BE2C (cell line): ENCODE data around the gene ASB7.

Source experiments
- DNase-seq: peaks from one replicate; pipeline ENCODE4 v3.0.0-alpha.2; 2020
- H3K27me3 ChIP-seq: fragments of 250-450 bp; sonication (Bioruptor Pico); 2 replicates; pipeline ENCODE4 v1.5.1; 2020; ENCODE audit warnings: mild to moderate bottlenecking
- H3K36me3 ChIP-seq: fragments of 250-450 bp; sonication (Bioruptor Pico); 2 replicates; pipeline ENCODE4 v1.5.1; 2020; ENCODE audit warnings: mild to moderate bottlenecking
- H3K4me1 ChIP-seq: fragments of 250-450 bp; sonication (Bioruptor Pico); 2 replicates; pipeline ENCODE4 v1.5.1; 2020
- H3K4me3 ChIP-seq: 2 replicates; pipeline ENCODE4 v1.5.1; 2011; ENCODE audit warnings: low read depth, low read length
- H3K9me3 ChIP-seq: fragments of 250-450 bp; sonication (Bioruptor Pico); 2 replicates; pipeline ENCODE4 v1.5.1; 2020
- TF ChIP-seq, protein P1 (sequence below): IDR thresholded peaks from 2 replicates; pipeline ENCODE4 v1.5.1; 2012; ENCODE audit warnings: mild to moderate bottlenecking, low read depth, low read length

The ASB7 gene

GRCh38 chr15:100631831-100632230 lies 29.4 kb downstream of the ASB7 start:
- no peak for DNase-seq
- Histone ChIP-seq H3K27me3 (no peaks in the 10 kb centered on the region), H3K9me3 (no peaks in the 10 kb centered on the region), H3K4me3 (no peak overlapping the region), H3K36me3 (peaks cover 9% of the 10 kb centered on the region), H3K4me1 (no peaks in the 10 kb centered on the region; the same call in 1 of the 2 replicates)
- TF ChIP-seq, protein P1, sequence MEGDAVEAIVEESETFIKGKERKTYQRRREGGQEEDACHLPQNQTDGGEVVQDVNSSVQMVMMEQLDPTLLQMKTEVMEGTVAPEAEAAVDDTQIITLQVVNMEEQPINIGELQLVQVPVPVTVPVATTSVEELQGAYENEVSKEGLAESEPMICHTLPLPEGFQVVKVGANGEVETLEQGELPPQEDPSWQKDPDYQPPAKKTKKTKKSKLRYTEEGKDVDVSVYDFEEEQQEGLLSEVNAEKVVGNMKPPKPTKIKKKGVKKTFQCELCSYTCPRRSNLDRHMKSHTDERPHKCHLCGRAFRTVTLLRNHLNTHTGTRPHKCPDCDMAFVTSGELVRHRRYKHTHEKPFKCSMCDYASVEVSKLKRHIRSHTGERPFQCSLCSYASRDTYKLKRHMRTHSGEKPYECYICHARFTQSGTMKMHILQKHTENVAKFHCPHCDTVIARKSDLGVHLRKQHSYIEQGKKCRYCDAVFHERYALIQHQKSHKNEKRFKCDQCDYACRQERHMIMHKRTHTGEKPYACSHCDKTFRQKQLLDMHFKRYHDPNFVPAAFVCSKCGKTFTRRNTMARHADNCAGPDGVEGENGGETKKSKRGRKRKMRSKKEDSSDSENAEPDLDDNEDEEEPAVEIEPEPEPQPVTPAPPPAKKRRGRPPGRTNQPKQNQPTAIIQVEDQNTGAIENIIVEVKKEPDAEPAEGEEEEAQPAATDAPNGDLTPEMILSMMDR = no peak

DNA sequence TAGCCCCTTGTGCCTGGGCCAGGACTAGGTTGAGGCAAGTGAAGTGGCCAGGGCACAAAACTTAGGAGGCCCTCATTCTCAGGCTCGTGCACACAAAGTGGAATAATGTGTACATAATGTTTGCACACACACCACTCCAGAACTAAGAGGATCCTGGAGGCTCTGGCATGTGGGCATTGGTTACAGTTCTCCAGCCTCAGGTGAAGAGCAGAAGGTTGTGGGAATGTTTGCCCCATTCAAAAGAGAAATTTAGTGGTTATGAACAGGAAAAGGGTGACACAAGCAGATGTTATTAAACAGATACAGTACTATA lies 31.3 kb downstream of the ASB7 start:
- no peak for DNase-seq
- H3K4me3 ChIP-seq = no peak overlapping the region
- H3K27me3 ChIP-seq = no peaks in the 10 kb centered on the region
- no peaks in the 10 kb centered on the region for H3K9me3 ChIP-seq
- TF ChIP-seq, protein P1 = no peak
- peaks cover 9% of the 10 kb centered on the region for H3K36me3 ChIP-seq
- no peaks in the 10 kb centered on the region; the same call in 1 of the 2 replicates for H3K4me1 ChIP-seq

DNA sequence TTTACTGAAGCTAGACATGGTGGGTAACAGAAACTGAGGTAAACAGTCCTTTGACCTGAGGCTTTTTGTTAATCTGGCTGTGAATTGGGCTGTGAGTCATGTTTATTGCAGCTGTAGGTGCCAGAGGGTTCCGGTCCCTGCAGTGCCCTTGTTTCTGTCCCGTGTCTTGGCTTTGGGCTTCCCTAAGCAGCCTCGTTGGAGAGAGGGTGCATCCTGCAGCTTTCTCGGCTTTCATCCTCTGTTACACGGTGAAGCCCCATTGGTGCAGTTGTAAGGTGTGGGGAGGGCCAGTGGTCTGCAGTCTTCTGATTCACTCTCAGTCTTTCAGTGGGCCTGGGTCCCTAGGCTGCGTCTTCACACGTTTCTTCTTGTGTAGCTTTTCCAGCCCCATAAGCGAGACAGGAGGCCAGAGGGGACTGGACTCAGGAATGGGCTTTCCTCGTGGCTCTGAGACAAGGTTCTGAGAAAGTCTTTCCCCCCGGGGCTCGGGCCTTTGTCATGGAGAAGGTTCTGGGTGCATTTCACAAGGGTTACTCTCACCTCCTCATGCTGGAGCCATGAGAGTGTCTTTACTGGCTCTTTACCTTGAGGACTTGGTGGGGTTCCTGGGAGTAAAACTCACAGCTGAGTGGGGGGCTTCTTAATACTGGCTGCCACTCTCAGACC lies 33.1 kb downstream of the ASB7 start:
- TF ChIP-seq, protein P1 = no peak
- no peaks in the 10 kb centered on the region; the same call in 1 of the 2 replicates for H3K4me1 ChIP-seq
- no peak for DNase-seq

DNA sequence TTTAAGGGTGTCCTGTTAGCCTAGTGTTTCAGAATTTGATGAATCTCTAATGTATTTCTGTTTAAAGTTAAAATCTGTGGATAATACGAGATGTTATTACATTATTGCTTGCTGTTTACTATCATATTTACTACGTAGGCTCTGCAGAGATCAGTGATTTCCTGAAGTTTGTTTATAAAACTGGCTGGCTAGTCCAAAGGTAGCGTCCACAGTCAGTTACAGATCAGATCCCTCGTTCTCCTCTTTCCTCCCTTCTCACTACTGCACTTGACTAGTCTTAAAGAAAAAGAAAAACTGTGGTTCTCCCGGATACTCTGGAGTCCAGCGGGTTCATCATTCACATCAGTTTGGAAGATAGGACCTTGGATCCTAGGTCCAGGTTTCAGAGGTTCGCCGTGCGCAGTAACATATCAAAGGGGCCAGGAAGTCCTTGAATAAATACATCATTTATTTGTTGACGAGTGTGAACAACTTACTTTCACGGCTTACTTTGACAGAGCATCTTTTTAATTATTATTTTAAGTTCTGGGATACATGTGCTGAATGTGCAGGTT lies 35.9 kb downstream of the ASB7 start:
- Histone ChIP-seq H3K27me3 (no peaks in the 10 kb centered on the region), H3K4me3 (no peak overlapping the region), H3K9me3 (no peaks in the 10 kb centered on the region), H3K4me1 (no peaks in the 10 kb centered on the region; the same call in 1 of the 2 replicates), H3K36me3 (no peaks in the 10 kb centered on the region)
- DNase-seq = no peak
- TF ChIP-seq, protein P1 = no peak

More for the DNA sequence above, 33.1 kb downstream of the ASB7 start:
- H3K27me3 ChIP-seq = no peaks in the 10 kb centered on the region
- no peak overlapping the region for H3K4me3 ChIP-seq
- peaks cover 4% of the 10 kb centered on the region for H3K36me3 ChIP-seq
- no peaks in the 10 kb centered on the region for H3K9me3 ChIP-seq

GRCh38 chr15:100642213-100642949 lies 40.0 kb downstream of the ASB7 start:
- TF ChIP-seq, protein P1 = no peak
- no peaks in the 10 kb centered on the region for H3K36me3 ChIP-seq
- no peaks in the 10 kb centered on the region for H3K9me3 ChIP-seq
- DNase-seq = no peak
- H3K4me1 ChIP-seq = no peaks in the 10 kb centered on the region
- H3K4me3 ChIP-seq = no peak overlapping the region
- no peaks in the 10 kb centered on the region for H3K27me3 ChIP-seq

- H3K9me3 ChIP-seq = no peaks in the 10 kb centered on the region
- H3K27me3 ChIP-seq = no peaks in the 10 kb centered on the region
- TF ChIP-seq, protein P1 = no peak
- no peaks in the 10 kb centered on the region for H3K4me1 ChIP-seq
- DNase-seq = no peak
- H3K4me3 ChIP-seq = no peak overlapping the region
- H3K36me3 ChIP-seq = no peaks in the 10 kb centered on the region
Measured at GRCh38 chr15:100642950-100643338, 40.6 kb downstream of the ASB7 start.
